OCI-LY3 (cell line): ENCODE measurements around the gene TPM1.

Experiments used
- CTCF ChIP-seq: fragments of 200-600, 300-600 bp; sonication (generic); IDR thresholded peaks from 2 replicates; pipeline ENCODE4 v1.5.1; 2014; ENCODE audit warnings: antibody characterized with exemption, low read length, low read depth
- EZH2phosphoT487 ChIP-seq: fragments of 200-600 bp; shearing (Covaris generic); IDR thresholded peaks from 2 replicates; pipeline ENCODE4 v1.6.1; 2018; ENCODE audit warnings: antibody characterized with exemption, mixed run types, low read depth

- TF ChIP-seq CTCF (no peak), EZH2phosphoT487 (no peak)
Measured at GRCh38 chr15:63084806-63085205, 42.3 kb downstream of the TPM1 start.
